Ammon's horn (tissue), 1 donor: ENCODE measurements around the gene ZRANB1.
A peak's percentile ranks its signal among the peaks of the same experiment; 100 is the strongest.
"Not testable (repeated sequence)": the region's sequence is repeated elsewhere in the genome, so short reads cannot be mapped to it uniquely, and the experiment has no call there.

Experiments used
- DNase-seq: peaks from one replicate; pipeline ENCODE4 v3.0.0-alpha.2; 2016; ENCODE audit warnings: low spot score

Gene ZRANB1

GRCh38 chr10:124941823-124942222 lies at the start of gene ZRANB1:
ZRANB1 (plus strand) TSS chr10:124942123; CDS start chr10:124942494, 371 bp downstream.
- DNase-seq, result no peak

GRCh38 chr10:124892905-124893304 lies 49.0 kb upstream of the ZRANB1 start:
- DNase-seq, result no peak

GRCh38 chr10:124894569-124895215 lies 47.2 kb upstream of the ZRANB1 start:
- no peak for DNase-seq

- DNase-seq, result no peak
Observed at GRCh38 chr10:124896751-124897150, 45.2 kb upstream of the ZRANB1 start.

- no peak for DNase-seq
Observed at GRCh38 chr10:124898471-124898870, 43.5 kb upstream of the ZRANB1 start.

- no peak for DNase-seq
Observed at GRCh38 chr10:124899151-124899550, 42.8 kb upstream of the ZRANB1 start.

- DNase-seq, result no peak
Observed at GRCh38 chr10:124902462-124902861, 39.5 kb upstream of the ZRANB1 start.

- no peak for DNase-seq
Observed at GRCh38 chr10:124903111-124903510, 38.8 kb upstream of the ZRANB1 start.

- DNase-seq, result no peak
Observed at GRCh38 chr10:124904796-124905195, 37.1 kb upstream of the ZRANB1 start.

- DNase-seq, result no peak
Observed at GRCh38 chr10:124906551-124907001, 35.3 kb upstream of the ZRANB1 start.

GRCh38 chr10:124909563-124909962 lies 32.4 kb upstream of the ZRANB1 start:
- no peak for DNase-seq

- peak; percentile 66 for DNase-seq
Observed at GRCh38 chr10:124911124-124912067, 30.5 kb upstream of the ZRANB1 start.

- DNase-seq, result no peak
Observed at GRCh38 chr10:124912101-124912886, 29.6 kb upstream of the ZRANB1 start.

GRCh38 chr10:124913167-124913566 lies 28.8 kb upstream of the ZRANB1 start:
- DNase-seq, result no peak

- DNase-seq, result not testable (repeated sequence)
Observed at GRCh38 chr10:124914398-124914797, 27.5 kb upstream of the ZRANB1 start.

- no peak for DNase-seq
Observed at GRCh38 chr10:124916098-124916584, 25.8 kb upstream of the ZRANB1 start.

- peak; percentile 98 for DNase-seq
Observed at GRCh38 chr10:124916585-124917427, 25.1 kb upstream of the ZRANB1 start.

- peak; percentile 49 for DNase-seq
Observed at GRCh38 chr10:124917428-124918190, 24.3 kb upstream of the ZRANB1 start.

- DNase-seq, result no peak
Observed at GRCh38 chr10:124918191-124918830, 23.6 kb upstream of the ZRANB1 start.

- no peak for DNase-seq
Observed at GRCh38 chr10:124918906-124919305, 23.0 kb upstream of the ZRANB1 start.
